Epithelial cell of proximal tubule (primary cell): Measurements from ENCODE around the gene MYZAP. TPM values are rescaled to one million over a fixed set of nuclear protein-coding genes. Genes with fewer than 3 reads are reported as not detected.

Experiments used
- DNase-seq: peaks from one replicate; pipeline ENCODE4 v3.0.0-alpha.2; 2011; ENCODE audit warnings: low read depth
- H3K4me3 ChIP-seq: 2 replicates; pipeline ENCODE4 v1.5.1; 2011; ENCODE audit warnings: low read depth, mild to moderate bottlenecking, low read length
- CTCF ChIP-seq: conservative IDR thresholded peaks from 2 replicates; pipeline ENCODE4 v1.5.1; 2012; ENCODE audit warnings: low read depth, mild to moderate bottlenecking, low read length
- total RNA-seq: library from RNA; depleted of rRNA; stranded (reverse); fragments of >200 nt; gene quantifications from 2 replicates; pipeline ENCODE4 v1.2.3, GENCODE V29; 2015

The MYZAP gene
- total RNA-seq, 1 donor from 2014 or later, result 0.06 TPM

- no peak overlapping the region for H3K4me3 ChIP-seq
- TF ChIP-seq CTCF, result no peak
- DNase-seq, result no peak
Measured at GRCh38 chr15:57647071-57647790, 55.5 kb downstream of the MYZAP start.

- H3K4me3 ChIP-seq, result no peak overlapping the region
- no peak for DNase-seq
- TF ChIP-seq CTCF, result no peak
Measured at GRCh38 chr15:57647791-57648130, 56.1 kb downstream of the MYZAP start.

- DNase-seq, result peak; percentile 89
- TF ChIP-seq CTCF, result no peak
Measured at GRCh38 chr15:57649138-57649537, 57.4 kb downstream of the MYZAP start.

GRCh38 chr15:57651445-57651844 is 59.7 kb downstream of the MYZAP start:
- TF ChIP-seq CTCF, result no peak
- no peak for DNase-seq
- H3K4me3 ChIP-seq, result no peak overlapping the region

More at GRCh38 chr15:57649138-57649537, 57.4 kb downstream of the MYZAP start:
- H3K4me3 ChIP-seq, result no peak overlapping the region

- H3K4me3 ChIP-seq, result no peak overlapping the region
- TF ChIP-seq CTCF, result no peak
- DNase-seq, result no peak
Measured at GRCh38 chr15:57652481-57652880, 60.8 kb downstream of the MYZAP start.

- DNase-seq, result peak; percentile 76
- TF ChIP-seq CTCF, result no peak
- H3K4me3 ChIP-seq, result no peak overlapping the region
Measured at GRCh38 chr15:57654153-57654852, 62.6 kb downstream of the MYZAP start.
